WTC11 (cell line): ENCODE data around the gene MVP. TPM values are rescaled to one million over a fixed set of nuclear protein-coding genes. Genes with fewer than 3 reads are reported as not detected.
"Not testable (repeated sequence)": the region's sequence is repeated elsewhere in the genome, so short reads cannot be mapped to it uniquely, and the experiment has no call there.

Source experiments
- ATAC-seq: fragments of 200-7000 bp; cut with Tn5 transposase; 2 replicates; pipeline ENCODE4 v1.10.0; 2021; ENCODE audit warnings: mild to moderate bottlenecking, moderate library complexity
- CTCF ChIA-PET: fragments of 300-600 bp; sonication (Branson Sonifier 250); formaldehyde crosslinking; loops from one replicate; lab custom pipeline; 2021; ENCODE audit warnings: antibody characterized with exemption; lab: Charles Lee
- POLR2A ChIA-PET: fragments of 350-600 bp; sonication (Branson Sonifier 250); formaldehyde crosslinking; loops from one replicate; lab custom pipeline; 2021; ENCODE audit warnings: antibody characterized with exemption; lab: Charles Lee
- DNase-seq: peaks from one replicate; pipeline ENCODE4 v3.0.0; 2021; ENCODE audit warnings: low spot score
- H3K27ac Mint-ChIP-seq: 2 replicates; pipeline ENCODE4 v1.8.0; 2021; ENCODE audit warnings: mixed read lengths
- H3K27me3 Mint-ChIP-seq: 2 replicates; pipeline ENCODE4 v1.8.0; 2021; ENCODE audit warnings: low read depth, mild to moderate bottlenecking, moderate library complexity, mixed read lengths
- H3K36me3 Mint-ChIP-seq: 2 replicates; pipeline ENCODE4 v1.8.0; 2021; ENCODE audit warnings: mixed read lengths
- H3K4me1 Mint-ChIP-seq: 2 replicates; pipeline ENCODE4 v1.8.0; 2022; ENCODE audit warnings: mixed read lengths
- H3K4me3 Mint-ChIP-seq: 2 replicates; pipeline ENCODE4 v1.8.0; 2021; ENCODE audit warnings: mild to moderate bottlenecking, moderate library complexity, mixed read lengths
- H3K9me3 Mint-ChIP-seq: 2 replicates; pipeline ENCODE4 v1.8.0; 2021; ENCODE audit warnings: mixed read lengths
- ATF6 ChIP-seq: sonication (generic); formaldehyde crosslinking; IDR thresholded peaks from 2 replicates; pipeline ENCODE4 v1.8.1; 2023; ENCODE audit warnings: mild to moderate bottlenecking, missing genetic modification reagents
- CTCF ChIP-seq: fragments of 200-600 bp; IDR thresholded peaks from 2 replicates; pipeline ENCODE4 v1.8.0; 2022; ENCODE audit warnings: antibody characterized with exemption
- ETV6 ChIP-seq: sonication (generic); formaldehyde crosslinking; IDR thresholded peaks from 2 replicates; pipeline ENCODE4 v1.8.1; 2022; ENCODE audit warnings: mild to moderate bottlenecking, missing genetic modification reagents
- FOXJ3 ChIP-seq: sonication (generic); formaldehyde crosslinking; IDR thresholded peaks from 2 replicates; pipeline ENCODE4 v1.9.0; 2021; ENCODE audit warnings: missing genetic modification reagents, mild to moderate bottlenecking, borderline replicate concordance
- FOXK1 ChIP-seq: sonication (generic); formaldehyde crosslinking; IDR thresholded peaks from 2 replicates; pipeline ENCODE4 v1.8.0; 2022; ENCODE audit warnings: mild to moderate bottlenecking, moderate library complexity, missing genetic modification reagents
- GABPB1 ChIP-seq: sonication (generic); formaldehyde crosslinking; IDR thresholded peaks from 2 replicates; pipeline ENCODE4 v1.8.1; 2023; ENCODE audit warnings: mild to moderate bottlenecking, missing genetic modification reagents
- HMGA2 ChIP-seq: fragments of 250-450 bp; sonication (Bioruptor Pico); IDR thresholded peaks from 2 replicates; pipeline ENCODE4 v1.4.0; 2021; ENCODE audit warnings: mild to moderate bottlenecking, moderate library complexity
- HMGXB4 ChIP-seq: sonication (generic); formaldehyde crosslinking; IDR thresholded peaks from 2 replicates; pipeline ENCODE4 v1.8.1; 2023; ENCODE audit warnings: mild to moderate bottlenecking, moderate library complexity, missing genetic modification reagents
- MLX ChIP-seq: sonication (generic); formaldehyde crosslinking; IDR thresholded peaks from 2 replicates; pipeline ENCODE4 v1.8.1; 2023; ENCODE audit warnings: mild to moderate bottlenecking, missing genetic modification reagents, moderate library complexity
- NR1H2 ChIP-seq: sonication (generic); formaldehyde crosslinking; IDR thresholded peaks from 2 replicates; pipeline ENCODE4 v1.9.0; 2021; ENCODE audit warnings: mild to moderate bottlenecking, moderate library complexity, missing genetic modification reagents
- SMAD4 ChIP-seq: sonication (generic); formaldehyde crosslinking; IDR thresholded peaks from 2 replicates; pipeline ENCODE4 v1.8.0; 2022; ENCODE audit warnings: mild to moderate bottlenecking, missing genetic modification reagents
- SOX15 ChIP-seq: fragments of 250-450 bp; sonication (Bioruptor Pico); IDR thresholded peaks from 2 replicates; pipeline ENCODE4 v1.9.0; 2021; ENCODE audit warnings: mild to moderate bottlenecking
- TEAD1 ChIP-seq: sonication (generic); formaldehyde crosslinking; IDR thresholded peaks from 2 replicates; pipeline ENCODE4 v1.8.0; 2022; ENCODE audit warnings: mild to moderate bottlenecking, missing genetic modification reagents
- USF1 ChIP-seq: sonication (generic); formaldehyde crosslinking; IDR thresholded peaks from 2 replicates; pipeline ENCODE4 v1.8.0; 2022; ENCODE audit warnings: mild to moderate bottlenecking, missing genetic modification reagents
- ZBTB43 ChIP-seq: sonication (generic); formaldehyde crosslinking; IDR thresholded peaks from 2 replicates; pipeline ENCODE4 v1.8.1; 2023; ENCODE audit warnings: mild to moderate bottlenecking, missing genetic modification reagents
- ZNF138 ChIP-seq: sonication (generic); formaldehyde crosslinking; conservative IDR thresholded peaks from 2 replicates; pipeline ENCODE4 v1.8.1; 2022; ENCODE audit warnings: mild to moderate bottlenecking, moderate library complexity, missing genetic modification reagents
- ZNF263 ChIP-seq: sonication (generic); formaldehyde crosslinking; IDR thresholded peaks from 2 replicates; pipeline ENCODE4 v1.8.1; 2022; ENCODE audit warnings: low read depth, mild to moderate bottlenecking, moderate library complexity, missing genetic modification reagents
- total RNA-seq: library from RNA; stranded (reverse); gene quantifications from 3 replicates; pipeline ENCODE4 v1.2.3, GENCODE V29; 2021

The MVP gene
- total RNA-seq, 1 experiment from 2014 or later: 10.8 TPM

GRCh38 chr16:29779474-29779873, 40.8 kb upstream of the MVP start (continued):
- TF ChIP-seq USF1 (CRISPR knock-in tag) (no peak), ATF6 (no peak), ZBTB43 (CRISPR knock-in tag) (no peak), HMGA2 (no peak), GABPB1 (no peak), SOX15 (no peak)

- H3K36me3 Mint-ChIP-seq, H3K9me3 Mint-ChIP-seq, POLR2A ChIA-PET, H3K4me3 Mint-ChIP-seq, H3K27ac Mint-ChIP-seq, DNase-seq, ATAC-seq: not testable (repeated sequence)
- peaks cover 70% of the 10 kb centered on the region for H3K27me3 Mint-ChIP-seq
- H3K4me1 Mint-ChIP-seq: peaks cover 25% of the 10 kb centered on the region
- CTCF ChIA-PET: interaction anchor here (1.8 to 2.6 kb wide), 2 partner anchors 16 to 35 kb away, joined by 9 to 11 read pairs; no protein-coding TSS in a partner anchor
Observed at GRCh38 chr16:29783094-29783953, 36.9 kb upstream of the MVP start.

GRCh38 chr16:29784157-29784556, 36.1 kb upstream of the MVP start:
- no peak for ATAC-seq
- TF ChIP-seq NR1H2 (no peak), FOXJ3 (CRISPR knock-in tag) (no peak), MLX (CRISPR knock-in tag) (no peak), ZNF138 (CRISPR knock-in tag) (no peak), ETV6 (CRISPR knock-in tag) (no peak)
- H3K4me3 Mint-ChIP-seq: no peak overlapping the region
- CTCF ChIA-PET: interaction anchor here (0.6 to 2.6 kb wide), 37 partner anchors 9 to 308 kb away, joined by 3 to 30 read pairs (median 5); partner anchors contain the start of genes ALDOA, KCTD13, PAGR1 and PRRT2
- H3K27ac Mint-ChIP-seq: no peak overlapping the region
- no peak for DNase-seq
- H3K4me1 Mint-ChIP-seq: peaks cover 25% of the 10 kb centered on the region
- H3K36me3 Mint-ChIP-seq: no peaks in the 10 kb centered on the region
- POLR2A ChIA-PET: interaction anchor here (0.7 kb wide), 1 partner anchor 69 kb away, joined by 3 read pairs; no protein-coding TSS in a partner anchor
- 0 out of 2 replicates have a peak, but pooled peaks cover 3% of the 10 kb centered on the region for H3K9me3 Mint-ChIP-seq
- H3K27me3 Mint-ChIP-seq: peaks cover 62% of the 10 kb centered on the region

GRCh38 chr16:29784901-29785500, 35.3 kb upstream of the MVP start:
- CTCF ChIA-PET: interaction anchor here (0.6 to 2.6 kb wide), 52 partner anchors 8 to 814 kb away, joined by 3 to 30 read pairs (median 5); partner anchors contain the start of genes ALDOA, C16orf54, CDIPT and PAGR1
- Mint-ChIP-seq H3K9me3 (0 out of 2 replicates have a peak, but pooled peaks cover 3% of the 10 kb centered on the region), H3K27me3 (peaks cover 53% of the 10 kb centered on the region), H3K27ac (no peak overlapping the region), H3K4me1 (peaks cover 26% of the 10 kb centered on the region), H3K4me3 (peak overlapping the region; percentile 57), H3K36me3 (no peaks in the 10 kb centered on the region)
- POLR2A ChIA-PET: interaction anchor here (0.7 to 0.9 kb wide), 2 partner anchors 70 to 84 kb away, joined by 3 read pairs; no protein-coding TSS in a partner anchor
- ATAC-seq (peak; percentile 95), DNase-seq (peak; percentile 94)
- TF ChIP-seq FOXK1 (CRISPR knock-in tag) (0 out of 2 replicates have a peak, but pooled peaks have one; percentile 21), CTCF (peak; percentile 69), SMAD4 (CRISPR knock-in tag) (no peak), HMGXB4 (CRISPR knock-in tag) (peak; percentile 64; the same call in 1 of the 2 replicates), TEAD1 (peak; percentile 48; the same call in 1 of the 2 replicates), ZNF263 (no peak)
